SK-N-SH (cell line): Measurements from ENCODE around the gene EIF5B. TPM values are rescaled to one million over a fixed set of nuclear protein-coding genes. Genes with fewer than 3 reads are reported as not detected.
"Not testable (repeated sequence)": the region's sequence is repeated elsewhere in the genome, so short reads cannot be mapped to it uniquely, and the experiment has no call there.

Source experiments
- CTCF ChIA-PET: fragments of 300-600, 350-600 bp; formaldehyde crosslinking; extraction: SDS; loops from one replicate; lab custom pipeline; 2021; lab: Yijun Ruan, JAX
- POLR2A ChIA-PET: fragments of 350-600 bp; sonication (Branson Sonifier 250); formaldehyde crosslinking; extraction: SDS; loops from one replicate; lab custom pipeline; 2020; ENCODE audit warnings: antibody characterized with exemption, inconsistent platforms; lab: Yijun Ruan, JAX
- DNase-seq: peaks from one replicate; pipeline ENCODE4 v3.0.0; 2012
- H2AFZ ChIP-seq: fragments of 200-600 bp; sonication (generic); 2 replicates; pipeline ENCODE4 v1.8.1; 2016; ENCODE audit warnings: antibody characterized with exemption, mild to moderate bottlenecking, low read depth
- H3F3A ChIP-seq: fragments of 200-600 bp; sonication (generic); replicated peaks from 2 replicates; pipeline ENCODE3; 2016; ENCODE audit warnings: antibody characterized with exemption, mild to moderate bottlenecking; ENCODE audit not compliant: insufficient read depth
- H3K27ac ChIP-seq, 2 experiments: fragments of 200-500 bp in 1 of 2; fragments of 200-600 bp in 1 of 2; sonication (Bioruptor generic) in 1 of 2; sonication (generic), shearing (Covaris generic) in 1 of 2; 2 replicates each; pipeline versions ENCODE4 v1.5.1 to v1.6.1; 2014 to 2016; ENCODE audit warnings: low read depth in 2 of 2, inconsistent platforms in 1 of 2, low read length in 1 of 2, mild to moderate bottlenecking in 1 of 2, mixed read lengths in 1 of 2
- H3K27me3 ChIP-seq: fragments of 200-600 bp; sonication (generic), shearing (Covaris generic); 2 replicates; pipeline ENCODE4 v1.6.1; 2016; ENCODE audit warnings: mixed run types; ENCODE audit not compliant: insufficient read depth
- H3K36me3 ChIP-seq, 2 experiments: fragments of 200-500 bp in 1 of 2; fragments of 200-600 bp in 1 of 2; sonication (Bioruptor generic) in 1 of 2; sonication (generic) in 1 of 2; replicated peaks in 1 of 2; 2 replicates each; pipeline versions ENCODE3 to v1.5.1; 2014 to 2016; ENCODE audit warnings: low read length in 1 of 2, mild to moderate bottlenecking in 1 of 2; ENCODE audit not compliant: insufficient read depth in 2 of 2, control insufficient read depth in 1 of 2
- H3K4me1 ChIP-seq, 2 experiments: fragments of 200-500 bp in 1 of 2; fragments of 200-600 bp in 1 of 2; sonication (Bioruptor generic) in 1 of 2; sonication (generic), shearing (Covaris generic) in 1 of 2; 2 replicates each; pipeline versions ENCODE4 v1.5.1 to v1.6.1; 2014 to 2016; ENCODE audit warnings: low read depth in 1 of 2, low read length in 1 of 2, mixed run types in 1 of 2; ENCODE audit not compliant: insufficient read depth in 2 of 2, control insufficient read depth in 1 of 2
- H3K4me2 ChIP-seq: fragments of 200-600 bp; sonication (generic), shearing (Covaris generic); 2 replicates; pipeline ENCODE4 v1.6.1; 2017; ENCODE audit warnings: mixed run types
- H3K4me3 ChIP-seq, 2 experiments: fragments of 200-500 bp in 1 of 2; fragments of 200-600 bp in 1 of 2; sonication (Bioruptor generic) in 1 of 2; sonication (generic), shearing (Covaris generic) in 1 of 2; 2 replicates each; pipeline versions ENCODE4 v1.5.1 to v1.8.1; 2014 to 2016; ENCODE audit warnings: low read depth in 2 of 2, inconsistent platforms in 1 of 2, low read length in 1 of 2, mild to moderate bottlenecking in 1 of 2, mixed read lengths in 1 of 2, moderate library complexity in 1 of 2
- H3K79me2 ChIP-seq: fragments of 200-600 bp; sonication (generic); 2 replicates; pipeline ENCODE4 v1.8.1; 2017; ENCODE audit warnings: mild to moderate bottlenecking; ENCODE audit not compliant: insufficient read depth
- H3K9ac ChIP-seq: fragments of 200-600 bp; sonication (generic); 2 replicates; pipeline ENCODE4 v1.6.1; 2017; ENCODE audit warnings: mixed run types
- H3K9me2 ChIP-seq: fragments of 200-600 bp; sonication (generic); 2 replicates; pipeline ENCODE4 v1.6.1; 2017; ENCODE audit warnings: mixed run types
- H3K9me3 ChIP-seq: fragments of 200-600 bp; sonication (generic); 2 replicates; pipeline ENCODE4 v1.6.1; 2017; ENCODE audit warnings: mixed run types, mild to moderate bottlenecking, moderate library complexity
- H4K20me1 ChIP-seq: fragments of 200-600 bp; sonication (generic); 2 replicates; pipeline ENCODE4 v1.6.1; 2017; ENCODE audit warnings: mild to moderate bottlenecking, mixed run types; ENCODE audit not compliant: insufficient read depth
- CHD2 ChIP-seq: fragments of 150-350 bp; IDR thresholded peaks from 2 replicates; pipeline ENCODE4 v1.6.1; 2018; ENCODE audit warnings: low read length; ENCODE audit not compliant: partially characterized antibody
- CTCF ChIP-seq: fragments of 200-600 bp; sonication (generic); IDR thresholded peaks from 2 replicates; pipeline ENCODE4 v1.6.1; 2017; ENCODE audit warnings: antibody characterized with exemption, mild to moderate bottlenecking, moderate library complexity
- EP300 ChIP-seq, 2 experiments: IDR thresholded peaks; 2 replicates each; pipeline versions ENCODE4 v1.4.0 to v1.6.1; 2012; ENCODE audit warnings: borderline replicate concordance in 1 of 2, low read depth in 1 of 2, low read length in 1 of 2
- FOXJ3 ChIP-seq: sonication (generic); formaldehyde crosslinking; IDR thresholded peaks from 2 replicates; pipeline ENCODE4 v1.5.1; 2020; ENCODE audit warnings: mild to moderate bottlenecking, missing genetic modification reagents
- FOXM1 ChIP-seq: IDR thresholded peaks from 2 replicates; pipeline ENCODE4 v1.4.0; 2012; ENCODE audit warnings: low read depth, mild to moderate bottlenecking
- IRF3 ChIP-seq: fragments of 150-350 bp; IDR thresholded peaks from 2 replicates; pipeline ENCODE4 v1.6.1; 2016; ENCODE audit warnings: mild to moderate bottlenecking, low read depth, low read length
- REST ChIP-seq: IDR thresholded peaks from 2 replicates; pipeline ENCODE4 v1.6.1; 2012; ENCODE audit warnings: mild to moderate bottlenecking, low read depth, low read length, moderate library complexity
- RFX5 ChIP-seq: IDR thresholded peaks from 2 replicates; pipeline ENCODE4 v1.6.1; 2012; ENCODE audit warnings: mild to moderate bottlenecking, improper control_type of control experiment, low read length
- TEAD4 ChIP-seq: IDR thresholded peaks from 2 replicates; pipeline ENCODE4 v1.4.0; 2012; ENCODE audit warnings: mild to moderate bottlenecking, borderline replicate concordance; ENCODE audit not compliant: insufficient read depth
- USF1 ChIP-seq: IDR thresholded peaks from 2 replicates; pipeline ENCODE4 v1.4.0; 2012; ENCODE audit warnings: low read depth, borderline replicate concordance
- WGBS: methylation state at CpG from one replicate; pipeline ENCODE4 v1.1.6; 2017; ENCODE audit warnings: low lambda C conversion rate; 5-methylcytosine and 5-hydroxymethylcytosine counted together
- polyA plus RNA-seq, 3 experiments: library from polyadenylated mRNA; depleted of rRNA; stranded (reverse); fragments of >200 nt; gene quantifications; 2 replicates each; pipeline ENCODE4 v1.2.3, GENCODE V29; 2012

Gene EIF5B
- polyA plus RNA-seq, 1 of the 3 experiments (the other 2 are of a cell fraction), result 9.8 TPM

GRCh38 chr2:99317161-99317872 lies 19.9 kb upstream of the EIF5B start:
- Histone ChIP-seq H3K9ac (no peak overlapping the region), H4K20me1 (no peaks in the 10 kb centered on the region), H3K4me2 (no peak overlapping the region), H3K36me3 (peaks cover 36 to 50% of the 10 kb centered on the region in 2 experiments), H3K27ac (no peak overlapping the region), H3K4me3 (no peak overlapping the region), H3K79me2 (0 out of 2 replicates have a peak, but pooled peaks cover 3% of the 10 kb centered on the region), H3K9me2 (no peaks in the 10 kb centered on the region), H3F3A (peaks cover 3% of the 10 kb centered on the region), H3K27me3 (no peaks in the 10 kb centered on the region), H2AFZ (no peak overlapping the region), H3K9me3 (no peaks in the 10 kb centered on the region), H3K4me1 (no peaks in the 10 kb centered on the region)
- no peak for TF ChIP-seq RFX5
- no peak for TF ChIP-seq IRF3
- TF ChIP-seq USF1, result no peak
- TF ChIP-seq REST, result no peak
- no peak for TF ChIP-seq CHD2
- no peak for TF ChIP-seq CTCF
- TF ChIP-seq FOXJ3, result no peak
- no peak for TF ChIP-seq TEAD4
- TF ChIP-seq EP300 (IDR thresholded peaks at IDR 0.05; ENCODE audit: borderline replicate concordance in 1 of 2, low read depth in 1 of 2, low read length in 1 of 2), result no peak
- TF ChIP-seq FOXM1, result no peak
- POLR2A ChIA-PET, result no interaction called here
- WGBS, result 99% methylated on average over 9 of the region's 9 CpGs
- no peak for DNase-seq
- CTCF ChIA-PET, result interaction anchor here (1.2 to 1.5 kb wide), 3 partner anchors 8 to 173 kb away, joined by 3 to 4 read pairs (median 4); partner anchors contain the start of gene REV1

GRCh38 chr2:99317873-99318200 lies 19.4 kb upstream of the EIF5B start:
- H3K4me1 ChIP-seq, POLR2A ChIA-PET, H3K9ac ChIP-seq, H3K4me3 ChIP-seq, H3K79me2 ChIP-seq, H3K27ac ChIP-seq, DNase-seq, H3K27me3 ChIP-seq, H3K4me2 ChIP-seq, H3K9me2 ChIP-seq, H2AFZ ChIP-seq, H4K20me1 ChIP-seq, H3F3A ChIP-seq, H3K9me3 ChIP-seq: not testable (repeated sequence)
- 93% methylated on average over 7 of the region's 7 CpGs for whole genome bisulfite sequencing
- CTCF ChIA-PET, result interaction anchor here (1.2 to 1.5 kb wide), 3 partner anchors 9 to 172 kb away, joined by 3 to 4 read pairs (median 4); partner anchors contain the start of gene REV1
- H3K36me3 ChIP-seq, result peaks cover 38 to 54% of the 10 kb centered on the region in 2 experiments
